Measurements from ENCODE around the gene SPECC1L.
A peak's percentile ranks its signal among the peaks of the same experiment; 100 is the strongest.

SPECC1L gene

GRCh38 chr22:24270556-24271385 lies at the start of gene SPECC1L:
TSS of gene SPECC1L (plus strand) at chr22:24270831. CDS start at chr22:24302232, 31,401 bp downstream.
- H3K4me3 ChIP-seq (replicated peaks; ENCODE audit: low read depth, low read length): peak within 1 kb of the TSS; percentile 96
- no peak for DNase-seq (ENCODE audit: extremely low read depth, low read depth)
- TF ChIP-seq CTCF (IDR thresholded peaks at IDR 0.05; ENCODE audit: low read depth, low read length, missing control alignments): no peak

- no peak overlapping the region for H3K4me3 ChIP-seq (replicated peaks; ENCODE audit: low read depth, low read length)
- no peak for TF ChIP-seq CTCF (IDR thresholded peaks at IDR 0.05; ENCODE audit: low read depth, low read length, missing control alignments)
- DNase-seq (ENCODE audit: extremely low read depth, low read depth): no peak
Observed at GRCh38 chr22:24224468-24224867, 46.2 kb upstream of the SPECC1L start.

- no peak for DNase-seq (ENCODE audit: extremely low read depth, low read depth)
- TF ChIP-seq CTCF (IDR thresholded peaks at IDR 0.05; ENCODE audit: low read depth, low read length, missing control alignments): no peak
- H3K4me3 ChIP-seq (replicated peaks; ENCODE audit: low read depth, low read length): no peak overlapping the region
Observed at GRCh38 chr22:24225044-24225601, 45.5 kb upstream of the SPECC1L start.

- no peak for DNase-seq (ENCODE audit: extremely low read depth, low read depth)
- H3K4me3 ChIP-seq (replicated peaks; ENCODE audit: low read depth, low read length): no peak overlapping the region
- TF ChIP-seq CTCF (IDR thresholded peaks at IDR 0.05; ENCODE audit: low read depth, low read length, missing control alignments): no peak
Observed at GRCh38 chr22:24225951-24226350, 44.7 kb upstream of the SPECC1L start.

- no peak overlapping the region for H3K4me3 ChIP-seq (replicated peaks; ENCODE audit: low read depth, low read length)
- no peak for DNase-seq (ENCODE audit: extremely low read depth, low read depth)
- TF ChIP-seq CTCF (IDR thresholded peaks at IDR 0.05; ENCODE audit: low read depth, low read length, missing control alignments): peak; percentile 25
Observed at GRCh38 chr22:24230911-24231656, 39.5 kb upstream of the SPECC1L start.

- H3K4me3 ChIP-seq (replicated peaks; ENCODE audit: low read depth, low read length): no peak overlapping the region
- no peak for DNase-seq (ENCODE audit: extremely low read depth, low read depth)
- no peak for TF ChIP-seq CTCF (IDR thresholded peaks at IDR 0.05; ENCODE audit: low read depth, low read length, missing control alignments)
Observed at GRCh38 chr22:24231706-24232105, 38.9 kb upstream of the SPECC1L start.

All from HFF-Myc (cell line).